Measurements from ENCODE around the gene SDC3.
A peak's percentile ranks its signal among the peaks of the same experiment; 100 is the strongest.

The SDC3 gene

GRCh38 chr1:30904191-30904961, 4.2 kb downstream of the SDC3 start:
- peak; percentile 30 for DNase-seq

GRCh38 chr1:30903343-30904034, 5.1 kb downstream of the SDC3 start:
- peak; percentile 36 for DNase-seq

GRCh38 chr1:30902593-30903290, 5.8 kb downstream of the SDC3 start:
- DNase-seq: peak; percentile 43

GRCh38 chr1:30901798-30902581, 6.6 kb downstream of the SDC3 start:
- DNase-seq: no peak

GRCh38 chr1:30900931-30901560, 7.5 kb downstream of the SDC3 start:
- no peak for DNase-seq

- no peak for DNase-seq
These were observed 8.1 kb downstream of the SDC3 start for GRCh38 chr1:30900486-30900885.

- no peak for DNase-seq
These were observed 8.8 kb downstream of the SDC3 start for GRCh38 chr1:30899577-30900389.

- no peak for DNase-seq
These were observed 10.3 kb downstream of the SDC3 start for GRCh38 chr1:30898031-30898815.

GRCh38 chr1:30896905-30897304, 11.7 kb downstream of the SDC3 start:
- DNase-seq: no peak

- no peak for DNase-seq
These were observed 12.5 kb downstream of the SDC3 start for GRCh38 chr1:30895944-30896660.

- DNase-seq: no peak
These were observed 13.1 kb downstream of the SDC3 start for GRCh38 chr1:30895382-30895943.

- DNase-seq: no peak
These were observed 14.0 kb downstream of the SDC3 start for GRCh38 chr1:30894508-30894973.

- DNase-seq: no peak
These were observed 14.6 kb downstream of the SDC3 start for GRCh38 chr1:30893776-30894507.

GRCh38 chr1:30892671-30893073, 15.9 kb downstream of the SDC3 start:
- no peak for DNase-seq

GRCh38 chr1:30891227-30891552, 17.4 kb downstream of the SDC3 start:
- DNase-seq: no peak

- DNase-seq: no peak
These were observed 17.9 kb downstream of the SDC3 start for GRCh38 chr1:30890502-30891226.

- DNase-seq: no peak
These were observed 19.0 kb downstream of the SDC3 start for GRCh38 chr1:30889511-30889910.

- DNase-seq: no peak
These were observed 19.6 kb downstream of the SDC3 start for GRCh38 chr1:30888975-30889374.

Data from right forelimb (tissue), 1 donor.